Stimulated activated CD4-positive, alpha-beta T cell treated with anti-CD3 and anti-CD28 coated beads, Interleukin-1b, Interleukin-23, amount 100 ng/mL, for 24 hours (primary cell): Measurements from ENCODE around the gene CAMTA1.
A peak's percentile ranks its signal among the peaks of the same experiment; 100 is the strongest.

Source experiments
- DNase-seq, 4 experiments: peaks; one replicate each; pipeline ENCODE4 v3.0.0-alpha.2; 2020; ENCODE audit warnings: low read depth in 4 of 4, low spot score in 1 of 4

CAMTA1 gene

GRCh38 chr1:7062346-7063061, 277.2 kb downstream of the CAMTA1 start:
- no peak for DNase-seq

GRCh38 chr1:7063981-7064380, 278.7 kb downstream of the CAMTA1 start:
- no peak for DNase-seq

GRCh38 chr1:7068552-7068951, 283.3 kb downstream of the CAMTA1 start:
- no peak for DNase-seq

DNA sequence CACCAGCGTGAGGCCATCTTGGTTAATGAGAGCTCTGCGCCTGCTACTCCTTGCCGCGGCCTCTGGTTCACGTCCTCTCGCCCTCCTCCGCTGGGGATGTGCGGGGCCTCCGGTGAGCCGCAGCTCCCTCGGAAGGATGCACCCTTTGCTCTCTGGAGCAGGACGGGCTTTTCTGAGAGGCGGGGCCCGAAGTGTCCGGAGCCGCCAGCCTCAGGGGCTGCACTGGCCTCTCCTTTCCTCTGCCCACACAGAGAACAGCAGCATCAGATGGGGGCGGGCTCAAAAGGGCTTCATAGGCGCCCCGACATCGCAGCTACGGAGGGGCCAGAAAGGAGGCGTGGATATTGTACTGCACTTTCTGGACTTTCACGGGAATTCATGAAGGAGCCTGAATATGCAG, 284.7 kb downstream of the CAMTA1 start:
- DNase-seq: no peak

- peak; percentile 10 to 36 (median 32) for DNase-seq
Observed at GRCh38 chr1:7070389-7071029, 285.3 kb downstream of the CAMTA1 start.

- DNase-seq: no peak
Observed at GRCh38 chr1:7076117-7076516, 290.9 kb downstream of the CAMTA1 start.

- no peak for DNase-seq
Observed at GRCh38 chr1:7076572-7076971, 291.3 kb downstream of the CAMTA1 start.

- no peak for DNase-seq
Observed at GRCh38 chr1:7077136-7077535, 291.9 kb downstream of the CAMTA1 start.

DNA sequence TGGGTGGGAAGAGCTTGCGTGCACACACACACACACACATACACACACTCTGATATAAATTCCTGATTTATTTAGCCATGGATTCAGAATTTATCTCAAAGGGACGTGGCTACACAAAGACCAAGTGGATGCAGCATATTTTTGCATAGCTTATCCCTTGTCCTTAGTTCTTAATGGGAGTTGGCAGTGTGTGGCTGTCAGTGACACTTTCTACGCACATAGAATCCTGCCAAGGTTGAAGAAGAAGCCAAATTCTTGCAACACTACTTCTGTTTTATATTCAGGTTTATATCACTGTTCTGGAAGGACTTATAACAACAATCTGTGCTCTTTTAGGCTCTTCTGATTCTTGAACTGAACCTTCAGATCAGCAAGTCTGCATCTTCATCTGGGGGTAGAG, 292.7 kb downstream of the CAMTA1 start:
- no peak for DNase-seq

DNA sequence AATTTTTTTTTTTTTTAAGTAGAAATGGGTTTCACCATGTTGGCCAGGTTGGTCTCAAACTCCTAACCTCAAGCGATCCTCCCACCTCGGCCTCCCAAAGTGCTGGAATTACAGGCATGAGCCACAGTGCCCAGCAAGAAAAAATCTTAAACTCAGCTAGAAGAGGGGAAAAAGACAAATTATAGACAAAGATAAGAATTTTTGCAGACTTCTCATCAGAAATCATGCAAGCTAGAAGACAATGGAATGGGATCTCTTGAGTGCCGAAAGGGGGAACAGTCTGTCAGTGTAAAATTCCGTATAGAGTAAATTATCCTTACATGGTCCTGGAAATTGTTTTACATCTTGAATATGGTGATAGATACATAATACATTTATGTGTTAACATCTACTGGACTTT, 294.4 kb downstream of the CAMTA1 start:
- no peak for DNase-seq

DNA sequence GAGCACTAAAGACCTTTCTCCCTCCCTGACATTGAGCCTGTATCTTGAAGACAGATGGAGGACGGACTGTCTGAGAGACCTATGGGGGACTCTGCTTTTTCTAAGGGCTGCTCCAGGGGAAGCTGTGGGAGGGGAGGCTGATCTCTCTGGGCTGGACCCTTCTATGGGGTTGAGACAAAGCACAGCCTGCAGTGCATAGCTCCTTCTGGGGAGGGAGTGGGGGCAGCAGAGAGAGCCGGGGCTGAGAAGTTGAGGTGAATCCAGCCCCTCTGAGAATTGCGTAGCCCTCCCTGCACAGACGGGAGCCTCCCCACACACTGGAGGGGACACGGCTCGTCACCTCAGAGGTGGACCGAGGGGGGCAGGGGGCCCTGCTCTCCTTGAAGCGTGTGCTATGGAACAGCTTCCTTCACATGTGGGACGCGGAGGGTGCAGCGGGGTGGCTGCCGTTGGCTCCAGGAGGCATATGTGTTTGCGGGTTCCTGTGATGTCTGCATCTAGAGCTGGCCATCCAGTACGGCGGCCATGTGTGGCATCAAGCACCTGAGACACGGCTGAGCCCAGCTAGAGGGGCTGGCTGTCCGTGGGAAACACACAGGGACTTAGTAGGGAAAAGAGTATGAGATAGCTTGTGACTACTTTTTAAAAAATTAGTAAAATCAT, 299.1 kb downstream of the CAMTA1 start:
- DNase-seq: no peak

GRCh38 chr1:7085521-7085920, 300.3 kb downstream of the CAMTA1 start:
- no peak for DNase-seq

- DNase-seq: no peak
Observed at GRCh38 chr1:7086106-7086505, 300.9 kb downstream of the CAMTA1 start.

GRCh38 chr1:7087888-7088287, 302.6 kb downstream of the CAMTA1 start:
- no peak for DNase-seq

DNA sequence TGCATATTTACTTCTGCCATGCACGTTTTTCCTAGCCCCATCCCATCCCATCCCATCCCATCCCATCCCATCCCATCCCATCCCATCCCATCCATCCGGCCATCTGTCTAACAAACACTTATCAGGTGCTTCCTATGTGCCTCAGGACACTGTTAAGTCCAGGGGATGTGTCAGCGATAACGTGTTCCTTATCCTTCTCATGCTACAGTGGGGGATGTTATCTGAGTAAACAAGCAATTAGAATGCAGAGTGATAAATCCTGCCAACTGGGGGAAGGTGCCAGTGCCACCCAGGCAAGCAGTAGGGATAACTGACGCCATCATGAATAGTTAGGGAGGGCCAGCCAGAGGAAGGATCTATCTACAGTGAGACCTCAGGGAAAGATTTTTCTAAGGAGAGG, 304.2 kb downstream of the CAMTA1 start:
- no peak for DNase-seq

- DNase-seq: no peak
Observed at GRCh38 chr1:7093297-7093696, 308.0 kb downstream of the CAMTA1 start.

DNA sequence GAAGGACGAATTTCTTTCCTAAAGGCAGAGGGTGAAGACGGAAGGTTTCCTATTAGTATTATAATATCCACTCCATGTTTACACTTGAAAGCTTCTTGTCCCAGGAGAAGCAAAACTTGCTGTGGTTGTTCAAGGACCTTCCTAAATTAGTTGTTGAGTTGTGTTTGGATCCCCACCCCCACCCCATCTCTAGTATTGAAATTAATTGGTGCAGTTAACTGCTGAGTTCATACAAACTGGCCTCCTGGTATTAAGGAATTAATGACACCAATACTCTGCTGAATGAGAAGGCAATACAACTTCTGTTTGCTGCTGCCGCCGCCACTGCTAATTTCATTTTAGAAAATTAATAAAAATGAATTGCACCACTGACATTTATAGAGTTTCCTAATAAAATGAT, 308.8 kb downstream of the CAMTA1 start:
- DNase-seq: no peak

- DNase-seq: no peak
Observed at GRCh38 chr1:7094509-7094908, 309.3 kb downstream of the CAMTA1 start.

DNA sequence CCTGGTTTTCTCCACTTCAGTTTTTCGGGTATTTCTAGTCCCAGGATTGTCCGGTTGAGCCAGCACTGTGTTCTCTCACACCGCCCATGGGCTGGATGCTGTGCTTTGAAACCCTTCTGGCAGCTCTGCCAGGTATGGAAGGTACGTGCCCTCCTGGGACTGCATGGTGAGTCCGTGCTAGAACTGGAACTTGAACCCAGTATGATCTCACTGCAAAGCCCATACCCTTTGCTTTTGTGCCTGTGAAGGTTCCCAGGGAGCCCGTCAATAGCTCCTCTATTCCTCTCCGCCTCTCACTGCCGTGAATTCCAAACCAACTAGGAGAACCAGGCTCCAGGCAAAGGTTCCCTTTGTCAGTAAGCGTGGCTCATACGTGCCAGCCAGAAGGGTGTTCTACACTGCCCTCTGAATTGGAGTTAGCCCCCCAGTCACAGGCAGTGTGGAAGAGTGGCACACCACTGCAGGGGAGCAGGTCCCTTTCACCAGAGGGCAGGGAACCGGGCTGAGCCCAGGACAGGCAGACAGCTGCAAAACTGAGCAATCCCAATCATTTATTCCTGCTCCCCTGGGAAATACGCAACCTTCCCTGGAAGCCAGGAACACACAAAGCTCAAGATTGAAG, 310.2 kb downstream of the CAMTA1 start:
- no peak for DNase-seq

GRCh38 chr1:7097938-7098592, 312.8 kb downstream of the CAMTA1 start:
- no peak for DNase-seq

- no peak for DNase-seq
Observed at GRCh38 chr1:7098641-7099040, 313.4 kb downstream of the CAMTA1 start.
